ENCODE measurements around the gene MYH10.

Gene MYH10

GRCh38 chr17:8500609-8501008 is 129.9 kb downstream of the MYH10 start:
- in situ Hi-C loops (cut with MboI; ENCODE audit: low sequenced_read_pairs), result no loop called here

- in situ Hi-C loops (cut with MboI; ENCODE audit: low sequenced_read_pairs), result no loop called here
Measured at GRCh38 chr17:8499614-8500013, 130.9 kb downstream of the MYH10 start.

GRCh38 chr17:8499171-8499570 is 131.4 kb downstream of the MYH10 start:
- in situ Hi-C loops (cut with MboI; ENCODE audit: low sequenced_read_pairs), result no loop called here

GRCh38 chr17:8496081-8496480 is 134.4 kb downstream of the MYH10 start:
- in situ Hi-C loops (cut with MboI; ENCODE audit: low sequenced_read_pairs), result no loop called here

GRCh38 chr17:8494506-8495111 is 135.9 kb downstream of the MYH10 start:
- in situ Hi-C loops (cut with MboI; ENCODE audit: low sequenced_read_pairs), result no loop called here

- in situ Hi-C loops (cut with MboI; ENCODE audit: low sequenced_read_pairs), result no loop called here
Measured at GRCh38 chr17:8494021-8494420, 136.5 kb downstream of the MYH10 start.

GRCh38 chr17:8492121-8492520 is 138.4 kb downstream of the MYH10 start:
- in situ Hi-C loops (cut with MboI; ENCODE audit: low sequenced_read_pairs), result no loop called here

GRCh38 chr17:8490256-8491023 is 140.1 kb downstream of the MYH10 start:
- in situ Hi-C loops (cut with MboI; ENCODE audit: low sequenced_read_pairs), result no loop called here

GRCh38 chr17:8489841-8490240 is 140.7 kb downstream of the MYH10 start:
- in situ Hi-C loops (cut with MboI; ENCODE audit: low sequenced_read_pairs), result no loop called here

- in situ Hi-C loops (cut with MboI; ENCODE audit: low sequenced_read_pairs), result no loop called here
Measured at GRCh38 chr17:8488901-8489300, 141.6 kb downstream of the MYH10 start.

GRCh38 chr17:8488491-8488890 is 142.0 kb downstream of the MYH10 start:
- in situ Hi-C loops (cut with MboI; ENCODE audit: low sequenced_read_pairs), result no loop called here

- in situ Hi-C loops (cut with MboI; ENCODE audit: low sequenced_read_pairs), result no loop called here
Measured at GRCh38 chr17:8487743-8488142, 142.8 kb downstream of the MYH10 start.

- in situ Hi-C loops (cut with MboI; ENCODE audit: low sequenced_read_pairs), result no loop called here
Measured at GRCh38 chr17:8487130-8487645, 143.3 kb downstream of the MYH10 start.

GRCh38 chr17:8485491-8485890 is 145.0 kb downstream of the MYH10 start:
- in situ Hi-C loops (cut with MboI; ENCODE audit: low sequenced_read_pairs), result no loop called here

GRCh38 chr17:8484465-8484864 is 146.1 kb downstream of the MYH10 start:
- in situ Hi-C loops (cut with MboI; ENCODE audit: low sequenced_read_pairs), result no loop called here

- in situ Hi-C loops (cut with MboI; ENCODE audit: low sequenced_read_pairs), result no loop called here
Measured at GRCh38 chr17:8482546-8482945, 148.0 kb downstream of the MYH10 start.

- in situ Hi-C loops (cut with MboI; ENCODE audit: low sequenced_read_pairs), result no loop called here
Measured at GRCh38 chr17:8481703-8482102, 148.8 kb downstream of the MYH10 start.

- in situ Hi-C loops (cut with MboI; ENCODE audit: low sequenced_read_pairs), result no loop called here
Measured at GRCh38 chr17:8481089-8481488, 149.4 kb downstream of the MYH10 start.

GRCh38 chr17:8480011-8480976 is 150.2 kb downstream of the MYH10 start:
- in situ Hi-C loops (cut with MboI; ENCODE audit: low sequenced_read_pairs), result no loop called here

GRCh38 chr17:8479431-8479947 is 151.0 kb downstream of the MYH10 start:
- in situ Hi-C loops (cut with MboI; ENCODE audit: low sequenced_read_pairs), result no loop called here

Measured in HL-60/S4 treated with phorbol 12-myristate 13-acetate at 8.2 ng/mL for 4 days and 3 days (cell line).